ENCODE data around the gene PERM1.
A peak's percentile ranks its signal among the peaks of the same experiment; 100 is the strongest.
"Not testable (repeated sequence)": the region's sequence is repeated elsewhere in the genome, so short reads cannot be mapped to it uniquely, and the experiment has no call there.

The PERM1 gene

GRCh38 chr1:998995-999724 is 17.3 kb upstream of the PERM1 start:
- DNase-seq (ENCODE audit: low read depth in 2 of 2) = no peak

DNA sequence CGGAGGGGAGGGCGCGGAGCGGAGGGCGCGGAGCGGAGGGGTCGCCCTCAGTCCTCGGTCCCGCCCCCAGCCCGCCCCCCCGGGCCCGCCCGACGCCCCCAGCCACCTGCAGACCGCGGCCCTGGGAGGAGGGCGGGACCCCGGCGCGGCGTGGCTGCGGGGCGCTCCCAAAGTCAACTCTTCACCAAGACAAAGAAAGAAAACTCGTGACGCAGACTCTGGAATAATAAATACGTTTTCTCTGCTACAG is 16.8 kb upstream of the PERM1 start:
- DNase-seq (ENCODE audit: low read depth in 2 of 2) = no peak

- DNase-seq (ENCODE audit: low read depth in 2 of 2) = no peak
Observed at GRCh38 chr1:997993-998744, 16.3 kb upstream of the PERM1 start.

GRCh38 chr1:997713-997992 is 15.8 kb upstream of the PERM1 start:
- no peak for DNase-seq (ENCODE audit: low read depth in 2 of 2)

DNA sequence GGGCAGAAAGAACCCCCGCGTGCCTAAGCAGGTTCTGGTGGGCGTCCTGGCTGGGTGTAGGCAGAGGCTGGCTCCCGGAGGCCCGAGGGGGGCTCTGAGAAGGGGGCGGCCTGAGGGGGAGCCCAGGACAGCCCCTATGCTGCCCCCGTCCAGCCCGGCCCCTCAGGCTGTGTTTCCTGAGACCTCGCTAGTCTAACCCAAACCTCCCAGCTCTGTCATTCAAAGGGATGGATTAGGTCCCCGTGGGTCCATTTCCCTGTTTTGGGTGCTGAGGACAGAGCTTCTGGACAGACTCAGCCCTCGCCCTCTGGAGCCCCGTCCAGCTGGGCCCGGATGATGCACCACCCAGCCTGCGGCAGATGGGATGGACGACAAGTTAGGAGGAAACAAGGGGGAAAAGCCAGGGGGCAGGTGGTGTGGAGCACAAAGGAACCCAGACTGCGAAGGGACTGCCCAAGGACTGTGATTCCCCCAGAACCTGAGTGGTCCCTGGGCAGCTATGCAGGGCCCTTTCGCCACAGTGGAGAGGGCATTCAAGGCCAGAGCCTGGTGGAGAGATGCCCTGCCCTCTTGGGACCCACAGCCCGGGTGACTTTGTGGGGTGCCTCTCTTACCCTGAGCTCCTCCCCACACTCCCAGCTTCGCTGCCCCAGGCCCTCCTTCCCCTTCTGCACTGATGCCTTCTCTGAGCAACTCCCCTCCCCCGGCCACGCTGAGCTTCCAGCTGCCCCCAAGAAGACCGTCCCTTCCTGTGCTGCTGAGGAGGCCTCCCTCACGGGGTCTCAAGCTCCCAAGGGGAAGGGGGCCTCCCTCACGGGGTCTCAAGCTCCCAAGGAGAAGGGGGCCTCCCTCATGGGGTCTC is 15.2 kb upstream of the PERM1 start:
- DNase-seq (ENCODE audit: low read depth in 2 of 2) = no peak

GRCh38 chr1:995665-996633 is 14.1 kb upstream of the PERM1 start:
- no peak for DNase-seq (ENCODE audit: low read depth in 2 of 2)

DNA sequence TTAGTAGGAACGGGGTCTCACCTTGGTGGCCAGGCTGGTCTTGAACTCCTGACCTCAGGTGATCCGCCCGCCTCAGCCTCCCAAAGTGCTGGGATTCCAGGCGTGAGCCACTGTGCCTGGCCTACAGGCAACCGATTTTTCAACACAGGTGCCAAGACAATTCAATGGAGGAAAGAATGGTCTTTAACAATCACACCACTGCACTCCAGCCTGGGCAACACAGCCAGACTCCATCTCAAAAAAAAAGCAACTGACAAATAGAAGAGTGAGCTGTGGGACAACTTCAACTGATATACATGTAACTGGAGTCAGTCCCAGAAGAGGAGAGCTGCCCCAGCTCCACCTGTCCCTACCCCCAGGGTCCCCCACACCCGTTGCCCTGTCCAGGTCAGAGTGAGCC is 12.7 kb upstream of the PERM1 start:
- DNase-seq (ENCODE audit: low read depth in 2 of 2) = not testable (repeated sequence)

- no peak for DNase-seq (ENCODE audit: low read depth in 2 of 2)
Observed at GRCh38 chr1:993379-993995, 11.6 kb upstream of the PERM1 start.

DNA sequence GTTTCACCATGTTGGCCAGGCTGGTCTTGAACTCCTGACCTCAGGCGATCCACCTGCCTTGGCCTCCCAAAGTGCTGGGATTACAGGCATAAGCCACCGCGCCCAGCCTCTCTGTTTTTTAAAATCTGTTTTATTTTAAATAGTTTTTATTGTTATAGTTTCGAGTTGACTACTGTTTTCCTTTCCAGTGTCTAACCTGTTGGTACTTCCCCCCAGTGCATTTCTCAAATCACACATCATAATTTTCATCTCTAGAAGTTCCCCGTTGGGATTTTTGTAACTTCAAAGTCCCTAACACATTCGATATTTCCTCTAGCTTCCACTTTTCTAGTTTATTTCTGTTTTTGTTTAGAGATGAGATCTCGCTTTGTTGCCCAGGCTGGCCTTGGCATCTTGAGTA is 10.5 kb upstream of the PERM1 start:
- no peak for DNase-seq (ENCODE audit: low read depth in 2 of 2)

GRCh38 chr1:991895-992294 is 10.0 kb upstream of the PERM1 start:
- DNase-seq (ENCODE audit: low read depth in 2 of 2) = no peak

DNA sequence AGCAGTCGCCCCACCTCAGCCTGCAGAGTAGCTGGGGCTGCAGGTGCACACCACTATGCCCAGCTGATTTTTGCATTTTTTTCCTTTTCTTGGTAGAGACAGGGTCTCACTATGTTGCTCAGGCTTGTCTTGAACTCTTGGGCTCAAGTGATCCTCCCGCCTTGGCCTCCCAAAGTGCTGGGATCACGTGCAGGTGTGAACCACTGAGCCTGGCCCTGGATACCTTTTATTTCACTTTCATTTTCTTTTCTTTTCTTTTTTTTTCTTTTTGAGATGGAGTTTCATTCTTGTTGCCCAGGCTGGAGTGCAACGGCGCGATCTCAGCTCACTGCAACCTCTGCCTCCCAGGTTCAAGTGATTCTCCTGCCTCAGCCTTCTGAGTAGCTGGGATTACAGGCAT is 9.4 kb upstream of the PERM1 start:
- not testable (repeated sequence) for DNase-seq (ENCODE audit: low read depth in 2 of 2)

GRCh38 chr1:988061-988460 is 6.2 kb upstream of the PERM1 start:
- DNase-seq (ENCODE audit: low read depth in 2 of 2) = not testable (repeated sequence)

DNA sequence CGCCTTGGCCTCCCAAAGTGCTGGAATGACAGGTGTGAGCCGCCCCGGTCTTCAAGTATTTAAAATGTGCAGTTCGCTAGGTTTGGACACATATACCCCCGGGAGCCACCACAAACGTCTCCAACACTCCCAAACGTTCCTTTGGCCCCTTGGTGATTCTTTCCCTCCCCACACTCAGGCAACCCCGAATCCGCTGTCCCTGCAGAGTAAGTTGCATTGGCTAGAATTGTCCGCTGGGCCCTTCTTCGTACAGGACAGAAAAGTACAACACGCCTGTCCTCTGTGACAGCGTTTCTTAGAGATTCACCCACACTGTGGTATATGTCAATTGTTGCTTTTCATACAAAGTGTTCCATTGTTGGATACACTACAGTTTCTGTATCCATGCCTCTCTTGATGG is 3.2 kb upstream of the PERM1 start:
- DNase-seq (ENCODE audit: low read depth in 2 of 2) = no peak

- no peak for DNase-seq (ENCODE audit: low read depth in 2 of 2)
Observed at GRCh38 chr1:984476-984814, 2.6 kb upstream of the PERM1 start.

DNA sequence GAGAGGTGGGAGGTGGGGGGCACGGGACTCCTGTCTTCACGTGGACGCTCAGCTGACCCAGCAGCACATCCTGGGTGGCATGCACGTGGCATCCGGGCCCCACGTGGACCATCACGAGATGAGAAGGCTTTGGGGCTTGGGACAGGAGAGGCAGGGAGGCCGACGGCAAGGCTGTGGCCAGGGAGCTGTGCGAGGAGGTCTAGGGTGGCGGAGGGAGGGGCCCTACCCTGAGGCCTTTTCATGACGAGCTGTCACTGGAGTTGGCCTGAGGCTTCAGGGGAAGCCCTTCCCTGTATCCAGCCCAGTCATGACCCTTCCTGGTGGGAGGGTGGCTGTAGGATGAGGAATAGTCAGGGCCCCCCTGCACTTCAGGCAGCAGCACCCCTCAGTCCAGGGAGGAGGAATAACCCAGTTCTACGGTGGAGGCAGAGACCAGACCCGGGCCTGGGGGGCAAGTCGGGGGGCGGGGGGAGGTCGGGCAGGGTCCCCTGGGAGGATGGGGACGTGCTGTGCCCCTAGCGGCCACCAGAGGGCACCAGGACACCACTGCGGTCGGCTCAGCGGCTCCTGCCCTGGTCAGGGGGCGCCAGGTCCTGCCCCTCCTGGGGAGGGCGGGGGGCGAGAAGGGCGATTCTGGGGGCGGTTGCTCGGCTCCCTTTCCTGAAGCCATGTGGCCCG is 2.0 kb upstream of the PERM1 start:
- peak in 1 of 2 donors; percentile 42 for DNase-seq (ENCODE audit: low read depth in 2 of 2)

GRCh38 chr1:982765-983436 is 1.0 kb upstream of the PERM1 start:
- DNase-seq (ENCODE audit: low read depth in 2 of 2) = no peak

DNA sequence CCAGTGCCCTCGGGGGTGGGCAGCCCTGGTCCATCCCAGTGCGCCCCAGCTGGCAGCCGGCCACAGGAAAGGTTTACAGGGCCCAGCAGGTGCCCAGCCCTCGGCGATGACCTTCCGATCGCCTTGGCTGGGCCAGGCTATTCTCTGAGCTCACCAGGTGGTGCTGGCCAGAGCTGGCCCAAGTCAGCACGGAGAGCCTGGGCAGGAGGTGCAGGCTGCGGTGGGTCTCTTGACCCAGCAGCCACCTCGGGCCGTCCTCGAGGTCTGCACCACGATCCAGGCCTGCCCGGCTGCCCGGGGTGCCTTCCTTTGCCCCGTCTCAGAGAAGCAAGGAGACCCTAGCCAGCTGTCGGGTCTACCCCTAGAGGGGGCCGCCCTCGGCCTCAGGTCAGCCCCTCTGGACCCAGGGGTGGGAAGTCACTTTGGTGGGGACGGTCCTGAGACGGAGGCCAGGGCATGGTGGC is 370 bp downstream of the PERM1 start:
- DNase-seq (ENCODE audit: low read depth in 2 of 2) = no peak

DNA sequence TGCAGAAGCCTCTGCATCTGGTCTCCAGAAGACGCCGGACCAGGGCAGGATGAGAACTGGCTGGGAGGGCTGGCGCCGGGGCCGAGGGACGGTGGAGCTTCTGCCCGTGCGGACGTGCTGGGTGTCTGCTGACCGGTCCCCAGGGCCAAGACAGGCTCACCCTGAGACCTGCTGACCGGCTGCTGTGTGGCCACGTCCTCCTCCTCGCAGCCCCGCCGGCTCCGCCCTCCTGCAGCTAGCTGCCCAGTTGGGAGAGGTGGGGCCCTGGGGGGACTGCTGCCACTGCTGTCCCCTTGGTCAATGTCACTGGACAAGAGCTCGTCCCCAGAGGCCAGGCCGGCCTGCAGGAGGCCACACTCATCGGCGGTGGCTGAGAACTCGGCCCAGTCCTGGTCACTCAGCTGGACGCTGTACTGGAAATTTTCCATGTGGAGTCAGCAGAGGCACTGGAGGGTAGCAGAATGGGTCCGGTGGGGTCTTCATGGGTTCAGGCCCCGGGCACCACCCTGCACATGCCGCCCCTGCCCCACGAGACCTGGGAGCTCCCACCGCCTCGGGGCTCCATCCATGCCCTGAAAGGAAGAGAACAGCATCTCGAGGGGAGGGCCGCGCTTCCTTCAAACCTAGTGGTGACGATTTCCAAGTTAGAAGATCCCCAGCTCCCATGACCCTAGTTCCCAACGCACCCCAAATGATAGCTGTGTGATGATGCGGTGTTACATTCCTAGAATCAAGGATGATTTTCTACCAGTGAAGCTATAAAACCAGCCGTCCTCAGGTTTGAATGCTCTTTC is 1.1 kb downstream of the PERM1 start:
- DNase-seq (ENCODE audit: low read depth in 2 of 2) = no peak

- DNase-seq (ENCODE audit: low read depth in 2 of 2) = no peak
Observed at GRCh38 chr1:980137-980571, 1.7 kb downstream of the PERM1 start.

DNA sequence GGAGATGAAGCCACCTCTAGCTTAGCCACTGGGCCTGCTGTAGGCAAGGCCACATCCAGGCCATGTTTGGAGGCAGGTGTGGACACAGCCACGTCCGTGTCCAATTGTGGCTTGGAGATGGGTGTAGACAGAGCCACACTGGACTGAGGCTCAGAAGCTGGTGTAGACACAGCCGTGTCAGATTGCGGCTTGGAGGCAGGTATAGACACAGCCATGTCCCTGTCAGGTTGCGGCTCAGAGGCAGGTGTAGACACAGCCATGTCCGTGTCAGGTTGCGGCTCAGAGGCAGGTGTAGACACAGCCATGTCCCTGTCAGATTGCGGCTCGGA is 2.2 kb downstream of the PERM1 start:
- DNase-seq (ENCODE audit: low read depth in 2 of 2) = no peak
